Measurements from ENCODE around the gene RASA2. TPM values are rescaled to one million over a fixed set of nuclear protein-coding genes. Genes with fewer than 3 reads are reported as not detected.

Gene RASA2
- total and polyA plus RNA-seq, 2 of the 4 experiments (the other 2 are of a cell fraction): 6.1 to 14.0 TPM

DNA sequence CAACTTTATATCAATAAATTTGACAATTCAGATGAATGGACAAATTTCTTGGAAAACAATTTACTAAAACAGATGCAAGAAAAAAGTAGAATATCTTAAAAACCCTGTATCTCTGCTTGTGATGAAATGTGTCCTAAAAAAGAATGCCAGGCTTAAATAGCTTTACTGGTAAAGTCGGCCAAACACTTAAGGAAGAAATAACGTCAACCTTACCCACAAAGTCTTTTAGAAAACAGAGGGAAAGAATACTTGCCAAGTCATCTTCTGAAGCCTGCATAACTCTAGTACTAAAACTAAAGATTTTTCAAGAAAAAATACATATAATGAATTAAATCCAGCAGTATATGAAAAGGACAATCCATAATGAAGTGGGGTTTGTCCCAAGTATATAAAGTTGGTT lies 111.1 kb downstream of the RASA2 start:
- H3K9ac ChIP-seq (ENCODE audit: low read depth, low read length): no peak overlapping the region
- in situ Hi-C loops (cut with MboI; ENCODE audit: low sequenced_read_pairs): loop anchor here (10.0 to 25.0 kb wide), 2 partner anchors 317 to 389 kb away; no protein-coding TSS in a partner anchor

More for the DNA sequence above, 111.1 kb downstream of the RASA2 start:
- H2AK9ac ChIP-seq (replicated peaks; ENCODE audit: low read depth, low read length, poor library complexity): no peak overlapping the region
- intact Hi-C loops (cut with micrococcal nuclease): no loop called here
- no peak for DNase-seq
- H3K36me3 ChIP-seq (ENCODE audit: control insufficient read depth, insufficient read depth, low read length): peaks cover 15% of the 10 kb centered on the region
- no peak overlapping the region for H3K4me2 ChIP-seq (ENCODE audit: low read depth, low read length)
- no peak overlapping the region for H2BK120ac ChIP-seq (ENCODE audit: low read depth, low read length)
- H3K9me3 ChIP-seq (ENCODE audit: control insufficient read depth, insufficient read depth, low read length): no peaks in the 10 kb centered on the region
- H3K18ac ChIP-seq (ENCODE audit: low read depth, low read length): no peak overlapping the region
- no peak overlapping the region for H3K4ac ChIP-seq (ENCODE audit: low read depth, low read length)
- H3K79me1 ChIP-seq (ENCODE audit: low read depth in 1 of 2, low read length in 2 of 2): no peaks in the 10 kb centered on the region
- H2BK5ac ChIP-seq (ENCODE audit: low read depth, low read length, poor library complexity, severe bottlenecking): no peak overlapping the region
- H2AFZ ChIP-seq (replicated peaks; ENCODE audit: low read length, poor library complexity): no peak overlapping the region
- H3K4me1 ChIP-seq (ENCODE audit: control insufficient read depth, insufficient read depth, low read length): no peaks in the 10 kb centered on the region
- H2AK5ac ChIP-seq (ENCODE audit: low read depth, low read length): no peak overlapping the region
- no peak overlapping the region for H4K91ac ChIP-seq (ENCODE audit: insufficient read depth, low read depth, low read length)
- POLR2A ChIA-PET (ENCODE audit: unreplicated experiment): no interaction called here
- ATAC-seq (ENCODE audit: low read depth): no peak
- dilution Hi-C loops (cut with HindIII; ENCODE audit: low sequenced_read_pairs, unreplicated experiment): no loop called here
- no peak overlapping the region for H3K14ac ChIP-seq (replicated peaks; ENCODE audit: low read depth, low read length)
- no peak overlapping the region for H3K56ac ChIP-seq (ENCODE audit: extremely low read depth, insufficient read depth, low read length)
- no peak overlapping the region for H3K4me3 ChIP-seq (ENCODE audit: insufficient read depth, low read depth, low read length)
- H3K23ac ChIP-seq (ENCODE audit: low read depth, low read length): no peak overlapping the region
- no TSS peak for BruUV-seq (replicated peaks)
- no CpG with 5 or more reads among the region's 2 CpGs for WGBS, 2 experiments (ENCODE audit: extremely low coverage in 2 of 2, insufficient read length in 1 of 2)
- no peak for TF ChIP-seq MAZ (IDR thresholded peaks at IDR 0.05; ENCODE audit: borderline replicate concordance, low read depth, low read length)
- no peak for TF ChIP-seq MAFK (IDR thresholded peaks at IDR 0.05; ENCODE audit: low read depth, low read length)
- TF ChIP-seq, protein P1, sequence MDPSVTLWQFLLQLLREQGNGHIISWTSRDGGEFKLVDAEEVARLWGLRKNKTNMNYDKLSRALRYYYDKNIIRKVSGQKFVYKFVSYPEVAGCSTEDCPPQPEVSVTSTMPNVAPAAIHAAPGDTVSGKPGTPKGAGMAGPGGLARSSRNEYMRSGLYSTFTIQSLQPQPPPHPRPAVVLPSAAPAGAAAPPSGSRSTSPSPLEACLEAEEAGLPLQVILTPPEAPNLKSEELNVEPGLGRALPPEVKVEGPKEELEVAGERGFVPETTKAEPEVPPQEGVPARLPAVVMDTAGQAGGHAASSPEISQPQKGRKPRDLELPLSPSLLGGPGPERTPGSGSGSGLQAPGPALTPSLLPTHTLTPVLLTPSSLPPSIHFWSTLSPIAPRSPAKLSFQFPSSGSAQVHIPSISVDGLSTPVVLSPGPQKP (IDR thresholded peaks at IDR 0.05; ENCODE audit: borderline replicate concordance, low read depth, low read length): no peak
- no peak for TF ChIP-seq CEBPB (IDR thresholded peaks at IDR 0.05; ENCODE audit: low read depth, low read length)
- no peak overlapping the region for H3K27ac ChIP-seq (ENCODE audit: insufficient read depth, low read length)
- no peaks in the 10 kb centered on the region for H3K27me3 ChIP-seq (ENCODE audit: control insufficient read depth, insufficient read depth, low read length)
- H2BK15ac ChIP-seq (ENCODE audit: low read depth, low read length): no peak overlapping the region
- CTCF ChIA-PET: no interaction called here
- H3K9me1 ChIP-seq (ENCODE audit: insufficient read depth, low read length): no peaks in the 10 kb centered on the region
- H4K5ac ChIP-seq (ENCODE audit: low read depth, low read length): no peak overlapping the region
- H2BK20ac ChIP-seq (ENCODE audit: low read depth, low read length): no peak overlapping the region
- no peaks in the 10 kb centered on the region for H4K20me1 ChIP-seq (ENCODE audit: insufficient read depth, low read length)
- H4K8ac ChIP-seq (ENCODE audit: low read depth in 2 of 2, low read length in 2 of 2): no peak overlapping the region
